Measurements from ENCODE around the gene PRR19. TPM values are rescaled to one million over a fixed set of nuclear protein-coding genes. Genes with fewer than 3 reads are reported as not detected.

The PRR19 gene
- total RNA-seq, 2 experiments from 2014 or later, result 0.16 TPM; not detected in 1

GRCh38 chr19:42288387-42288786, 13.5 kb upstream of the PRR19 start:
- peaks cover 44% of the 10 kb centered on the region for H3K4me1 ChIP-seq (ENCODE audit: insufficient read depth, low read length)
- H3K4me3 Mint-ChIP-seq, result no peak overlapping the region
- DNase-seq, result no peak
- H3K4me3 ChIP-seq (ENCODE audit: low read length), result no peak overlapping the region
- ChIA-PET CTCF (interaction anchor here (1.2 kb wide), 1 partner anchor 111 kb away, joined by 3 read pairs; no protein-coding TSS in a partner anchor), POLR2A (no interaction called here)
- no peaks in the 10 kb centered on the region for H3K9me3 Mint-ChIP-seq
- intact Hi-C loops (cut with DNase I, micrococcal nuclease), result loop anchor here in 1 of 2 experiments (10.0 kb wide), 1 partner anchor 136 kb away; the partner anchor contains the start of gene LIPE
- H3K9me3 ChIP-seq (ENCODE audit: control insufficient read depth in 1 of 2, insufficient read depth in 1 of 2, low read length in 2 of 2), result no peaks in the 10 kb centered on the region
- TF ChIP-seq CTCF (IDR thresholded peaks at IDR 0.05), result no peak
- H3K36me3 ChIP-seq (ENCODE audit: insufficient read depth, low read length), result peaks cover 64% of the 10 kb centered on the region
- no peak for ATAC-seq (ENCODE audit: poor library complexity)
- no peak overlapping the region for H3K27ac Mint-ChIP-seq
- no peaks in the 10 kb centered on the region for H3K27me3 Mint-ChIP-seq
- H3K4me1 Mint-ChIP-seq (ENCODE audit: low read depth), result peaks cover 24% of the 10 kb centered on the region
- peaks cover 62% of the 10 kb centered on the region for H3K36me3 Mint-ChIP-seq (ENCODE audit: low read depth)
- no peaks in the 10 kb centered on the region for H3K27me3 ChIP-seq (ENCODE audit: control insufficient read depth in 1 of 2, insufficient read depth in 2 of 2, low read length in 2 of 2)
- no peak overlapping the region for H3K27ac ChIP-seq (ENCODE audit: low read depth in 1 of 2, low read length in 2 of 2)

- intact Hi-C loops (cut with DNase I, micrococcal nuclease), result loop anchor here in 1 of 2 experiments (10.0 kb wide), 1 partner anchor 136 kb away; the partner anchor contains the start of gene LIPE
- no peaks in the 10 kb centered on the region for H3K27me3 Mint-ChIP-seq
Measured at GRCh38 chr19:42288881-42289555, 12.9 kb upstream of the PRR19 start.

GRCh38 chr19:42289556-42290041, 12.3 kb upstream of the PRR19 start:
- Mint-ChIP-seq H3K36me3 (ENCODE audit: low read depth) (peaks cover 74% of the 10 kb centered on the region), H3K9me3 (no peaks in the 10 kb centered on the region), H3K27me3 (no peaks in the 10 kb centered on the region), H3K4me1 (ENCODE audit: low read depth) (peaks cover 23% of the 10 kb centered on the region), H3K4me3 (no peak overlapping the region), H3K27ac (no peak overlapping the region)
- no peaks in the 10 kb centered on the region for H3K9me3 ChIP-seq (ENCODE audit: control insufficient read depth in 1 of 2, insufficient read depth in 1 of 2, low read length in 2 of 2)
- POLR2A ChIA-PET, result no interaction called here
- DNase-seq, result peak in 1 of 14 experiments; percentile 23
- peaks cover 77% of the 10 kb centered on the region for H3K36me3 ChIP-seq (ENCODE audit: insufficient read depth, low read length)
- H3K4me1 ChIP-seq (ENCODE audit: insufficient read depth, low read length), result peaks cover 40% of the 10 kb centered on the region
- intact Hi-C loops (cut with DNase I, micrococcal nuclease), result loop anchor here in 1 of 2 experiments (10.0 kb wide), 1 partner anchor 135 kb away; the partner anchor contains the start of gene LIPE
- CTCF ChIA-PET, result interaction anchor here (1.2 kb wide), 1 partner anchor 113 kb away, joined by 3 read pairs; no protein-coding TSS in a partner anchor
- H3K27me3 ChIP-seq (ENCODE audit: control insufficient read depth in 1 of 2, insufficient read depth in 2 of 2, low read length in 2 of 2), result no peaks in the 10 kb centered on the region
- no peak overlapping the region for H3K27ac ChIP-seq (ENCODE audit: low read depth in 1 of 2, low read length in 2 of 2)
- no peak for TF ChIP-seq CTCF (IDR thresholded peaks at IDR 0.05)
- H3K4me3 ChIP-seq (ENCODE audit: low read length), result no peak overlapping the region
- no peak for ATAC-seq (ENCODE audit: poor library complexity)

More at GRCh38 chr19:42288881-42289555, 12.9 kb upstream of the PRR19 start:
- H3K36me3 Mint-ChIP-seq (ENCODE audit: low read depth), result peaks cover 69% of the 10 kb centered on the region
- Histone ChIP-seq H3K36me3 (ENCODE audit: insufficient read depth, low read length) (peaks cover 71% of the 10 kb centered on the region), H3K9me3 (ENCODE audit: control insufficient read depth in 1 of 2, insufficient read depth in 1 of 2, low read length in 2 of 2) (no peaks in the 10 kb centered on the region), H3K27me3 (ENCODE audit: control insufficient read depth in 1 of 2, insufficient read depth in 2 of 2, low read length in 2 of 2) (no peaks in the 10 kb centered on the region), H3K4me3 (ENCODE audit: low read length) (no peak overlapping the region), H3K27ac (ENCODE audit: low read depth in 1 of 2, low read length in 2 of 2) (no peak overlapping the region), H3K4me1 (ENCODE audit: insufficient read depth, low read length) (peaks cover 42% of the 10 kb centered on the region)
- ATAC-seq (ENCODE audit: poor library complexity), result no peak
- H3K4me3 Mint-ChIP-seq, result no peak overlapping the region
- POLR2A ChIA-PET, result no interaction called here
- H3K9me3 Mint-ChIP-seq, result no peaks in the 10 kb centered on the region
- DNase-seq, result peak in 1 of 14 experiments; percentile 34
- TF ChIP-seq CTCF (IDR thresholded peaks at IDR 0.05), result no peak
- CTCF ChIA-PET, result interaction anchor here (0.5 to 1.2 kb wide), 2 partner anchors 112 to 958 kb away, joined by 3 read pairs; no protein-coding TSS in a partner anchor
- H3K27ac Mint-ChIP-seq, result no peak overlapping the region
- H3K4me1 Mint-ChIP-seq (ENCODE audit: low read depth), result peaks cover 24% of the 10 kb centered on the region

All from CD4-positive, alpha-beta T cell (primary cell).